ENCODE results near the gene TOR1B.
"Not testable (repeated sequence)": the region's sequence is repeated elsewhere in the genome, so short reads cannot be mapped to it uniquely, and the experiment has no call there.

Gene TOR1B, protein sequence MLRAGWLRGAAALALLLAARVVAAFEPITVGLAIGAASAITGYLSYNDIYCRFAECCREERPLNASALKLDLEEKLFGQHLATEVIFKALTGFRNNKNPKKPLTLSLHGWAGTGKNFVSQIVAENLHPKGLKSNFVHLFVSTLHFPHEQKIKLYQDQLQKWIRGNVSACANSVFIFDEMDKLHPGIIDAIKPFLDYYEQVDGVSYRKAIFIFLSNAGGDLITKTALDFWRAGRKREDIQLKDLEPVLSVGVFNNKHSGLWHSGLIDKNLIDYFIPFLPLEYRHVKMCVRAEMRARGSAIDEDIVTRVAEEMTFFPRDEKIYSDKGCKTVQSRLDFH

GRCh38 chr9:129802833-129803675, at the start of gene TOR1B:
TOR1B (plus strand) TSS chr9:129803184; CDS start chr9:129803213, 29 bp downstream.
- CTCF ChIA-PET = interaction anchor here (0.8 to 1.2 kb wide), 3 partner anchors 13 to 76 kb away, joined by 3 to 5 read pairs (median 3); no protein-coding TSS in a partner anchor
- POLR2A ChIA-PET = no interaction called here
- peak; percentile 94 for DNase-seq (ENCODE audit: extremely low spot score)
- TF ChIP-seq, protein P1, sequence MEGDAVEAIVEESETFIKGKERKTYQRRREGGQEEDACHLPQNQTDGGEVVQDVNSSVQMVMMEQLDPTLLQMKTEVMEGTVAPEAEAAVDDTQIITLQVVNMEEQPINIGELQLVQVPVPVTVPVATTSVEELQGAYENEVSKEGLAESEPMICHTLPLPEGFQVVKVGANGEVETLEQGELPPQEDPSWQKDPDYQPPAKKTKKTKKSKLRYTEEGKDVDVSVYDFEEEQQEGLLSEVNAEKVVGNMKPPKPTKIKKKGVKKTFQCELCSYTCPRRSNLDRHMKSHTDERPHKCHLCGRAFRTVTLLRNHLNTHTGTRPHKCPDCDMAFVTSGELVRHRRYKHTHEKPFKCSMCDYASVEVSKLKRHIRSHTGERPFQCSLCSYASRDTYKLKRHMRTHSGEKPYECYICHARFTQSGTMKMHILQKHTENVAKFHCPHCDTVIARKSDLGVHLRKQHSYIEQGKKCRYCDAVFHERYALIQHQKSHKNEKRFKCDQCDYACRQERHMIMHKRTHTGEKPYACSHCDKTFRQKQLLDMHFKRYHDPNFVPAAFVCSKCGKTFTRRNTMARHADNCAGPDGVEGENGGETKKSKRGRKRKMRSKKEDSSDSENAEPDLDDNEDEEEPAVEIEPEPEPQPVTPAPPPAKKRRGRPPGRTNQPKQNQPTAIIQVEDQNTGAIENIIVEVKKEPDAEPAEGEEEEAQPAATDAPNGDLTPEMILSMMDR (IDR thresholded peaks at IDR 0.05; ENCODE audit: control extremely low read depth, extremely low read depth, low read depth, missing control alignments) = no peak

DNA sequence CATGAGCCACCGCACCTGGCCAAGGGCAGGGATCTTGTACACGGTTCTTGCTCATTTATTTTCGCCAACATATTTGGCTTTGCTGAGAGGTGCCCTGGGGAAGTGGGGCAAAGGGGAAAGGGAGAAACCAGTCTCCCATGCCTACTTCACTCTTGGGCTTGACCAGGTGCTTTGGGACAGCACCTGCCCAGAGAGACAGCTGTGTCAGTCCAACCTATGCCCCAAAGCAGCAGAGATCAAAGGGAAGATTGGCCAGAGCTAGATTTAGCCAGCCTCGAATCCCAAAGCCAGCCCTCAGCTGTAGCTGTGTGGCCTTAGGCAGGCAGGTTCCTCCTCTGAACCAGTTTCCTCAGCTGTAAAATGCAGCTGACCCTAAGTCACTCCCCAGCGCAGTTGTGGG, 47.8 kb upstream of the TOR1B start:
- POLR2A ChIA-PET = no interaction called here
- DNase-seq (ENCODE audit: extremely low spot score) = no peak
- CTCF ChIA-PET = interaction anchor here (0.7 to 1.6 kb wide), 7 partner anchors 9 to 1964 kb away, joined by 3 to 4 read pairs (median 3); no protein-coding TSS in a partner anchor
- TF ChIP-seq, protein P1 (IDR thresholded peaks at IDR 0.05; ENCODE audit: control extremely low read depth, extremely low read depth, low read depth, missing control alignments) = no peak

DNA sequence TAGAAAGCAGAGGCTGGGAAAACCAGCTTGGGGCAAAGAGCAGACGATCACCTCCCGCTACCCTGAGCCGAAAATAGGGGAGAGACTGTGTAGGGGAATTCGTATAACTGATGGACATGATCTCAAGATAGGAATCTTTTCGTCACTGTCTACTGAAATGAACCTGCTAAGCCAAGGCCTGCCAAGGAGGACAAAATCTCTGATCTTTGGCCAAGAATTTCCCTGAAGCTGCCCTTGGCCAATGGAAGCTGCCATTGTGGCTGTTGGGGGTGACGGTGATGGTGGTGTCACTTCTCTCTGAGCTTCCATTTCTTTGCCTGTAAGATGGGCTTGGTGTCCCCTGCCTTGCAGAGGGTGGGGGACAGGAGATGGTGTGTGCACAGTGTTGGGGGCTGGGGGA, 46.8 kb upstream of the TOR1B start:
- POLR2A ChIA-PET = no interaction called here
- TF ChIP-seq, protein P1 (IDR thresholded peaks at IDR 0.05; ENCODE audit: control extremely low read depth, extremely low read depth, low read depth, missing control alignments) = no peak
- CTCF ChIA-PET = interaction anchor here (0.9 to 1.6 kb wide), 5 partner anchors 10 to 30 kb away, joined by 3 to 4 read pairs (median 3); no protein-coding TSS in a partner anchor
- no peak for DNase-seq (ENCODE audit: extremely low spot score)

DNA sequence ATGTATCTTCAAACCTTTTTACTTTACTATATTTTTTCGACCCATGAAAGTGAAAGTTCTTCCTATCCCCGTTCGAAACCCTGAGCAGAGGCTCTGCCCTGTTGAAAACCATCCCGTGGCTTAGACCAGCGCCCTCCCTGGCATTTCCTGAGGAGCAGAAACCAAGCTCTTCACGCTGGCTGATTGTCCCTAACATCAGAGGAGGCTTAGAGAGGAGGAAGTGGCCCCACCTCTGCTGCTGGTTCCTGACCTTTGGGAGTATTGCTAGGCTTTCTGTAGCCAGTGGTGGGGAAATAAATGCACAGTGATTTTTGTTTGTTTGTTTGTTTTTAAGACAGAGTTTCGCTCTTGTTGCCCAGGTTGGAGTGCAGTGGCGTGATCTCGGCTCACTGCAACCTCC, 45.9 kb upstream of the TOR1B start:
- CTCF ChIA-PET = interaction anchor here (1.2 kb wide), 1 partner anchor 18 kb away, joined by 3 read pairs; no protein-coding TSS in a partner anchor
- DNase-seq (ENCODE audit: extremely low spot score) = no peak
- TF ChIP-seq, protein P1 (IDR thresholded peaks at IDR 0.05; ENCODE audit: control extremely low read depth, extremely low read depth, low read depth, missing control alignments) = no peak
- POLR2A ChIA-PET = no interaction called here

- POLR2A ChIA-PET = no interaction called here
- TF ChIP-seq, protein P1 (IDR thresholded peaks at IDR 0.05; ENCODE audit: control extremely low read depth, extremely low read depth, low read depth, missing control alignments) = no peak
- CTCF ChIA-PET = interaction anchor here (1.2 to 1.9 kb wide), 5 partner anchors 10 to 350 kb away, joined by 3 to 7 read pairs (median 4); no protein-coding TSS in a partner anchor
- no peak for DNase-seq (ENCODE audit: extremely low spot score)
Observed at GRCh38 chr9:129759319-129759718, 43.7 kb upstream of the TOR1B start.

DNA sequence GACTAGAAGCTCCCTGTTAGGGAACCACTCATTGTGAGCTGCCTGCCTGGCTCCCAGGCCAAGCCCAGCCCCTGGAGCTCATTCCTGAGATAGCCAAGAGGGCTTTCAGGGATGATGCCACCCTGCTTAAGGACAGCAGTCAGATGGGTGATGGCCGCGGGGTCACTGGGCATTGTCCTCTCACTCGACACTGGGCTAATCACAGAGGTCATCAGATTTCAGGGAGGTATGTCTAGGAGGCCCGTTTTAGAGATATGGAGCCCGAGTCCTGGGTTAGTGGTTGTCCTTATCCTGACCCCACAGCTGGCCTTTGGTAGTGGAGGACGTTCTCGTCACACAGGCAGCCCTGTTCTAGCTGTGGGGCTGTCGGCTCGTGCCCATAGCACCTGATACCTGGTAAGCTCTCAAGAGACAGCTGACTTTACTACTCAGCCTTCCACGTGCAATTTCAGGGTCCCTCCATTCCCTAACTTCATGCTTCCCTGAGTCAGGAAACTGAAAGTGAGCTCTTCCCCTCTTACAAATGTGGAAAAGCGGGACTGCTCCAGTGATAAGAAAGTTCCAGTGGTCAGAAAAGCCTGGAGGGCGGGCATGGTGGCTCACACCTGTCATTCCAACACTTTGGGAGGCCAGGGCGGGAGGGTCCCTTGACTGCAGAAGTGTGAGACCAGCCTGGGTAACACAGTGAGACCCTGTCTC, 43.0 kb upstream of the TOR1B start:
- ChIA-PET POLR2A (no interaction called here), CTCF (interaction anchor here (1.2 to 1.9 kb wide), 6 partner anchors 11 to 349 kb away, joined by 3 to 7 read pairs (median 4); no protein-coding TSS in a partner anchor)
- no peak for DNase-seq (ENCODE audit: extremely low spot score)
- TF ChIP-seq, protein P1 (IDR thresholded peaks at IDR 0.05; ENCODE audit: control extremely low read depth, extremely low read depth, low read depth, missing control alignments) = no peak

- DNase-seq (ENCODE audit: extremely low spot score); POLR2A ChIA-PET: not testable (repeated sequence)
- CTCF ChIA-PET = interaction anchor here (1.2 to 2.1 kb wide), 2 partner anchors 23 to 34 kb away, joined by 7 read pairs; no protein-coding TSS in a partner anchor
Observed at GRCh38 chr9:129760784-129761183, 42.2 kb upstream of the TOR1B start.

All from GM10248 (cell line).